GM12878 (cell line): ENCODE results near the gene CACHD1. TPM values are rescaled to one million over a fixed set of nuclear protein-coding genes. Genes with fewer than 3 reads are reported as not detected.

Source experiments
- ATAC-seq: fragments of 200-7000 bp; cut with Tn5 transposase; 3 replicates; pipeline ENCODE4 v1.9.1; 2020; ENCODE audit warnings: mild to moderate bottlenecking, moderate library complexity
- BruUV-seq: library from RNA; stranded (reverse); fragments of 400-500 nt; replicated peaks from 2 replicates; lab custom pipeline; 2021; lab: Mats Ljungman, UMichigan
- CTCF ChIA-PET: fragments of 300-600 bp; sonication (Branson Sonifier 250); formaldehyde crosslinking; extraction: SDS; loops from one replicate; lab custom pipeline; 2021; ENCODE audit warnings: inconsistent platforms; lab: Yijun Ruan, JAX
- POLR2A ChIA-PET: fragments of 350-600 bp; formaldehyde crosslinking; extraction: SDS; loops from one replicate; lab custom pipeline; 2021; ENCODE audit warnings: inconsistent platforms; lab: Charles Lee
- RAD21 ChIA-PET: fragments of 300-600 bp; sonication (Branson Sonifier 250); formaldehyde crosslinking; loops from one replicate; lab custom pipeline; 2023; ENCODE audit warnings: antibody characterized with exemption; ENCODE audit not compliant: unreplicated experiment; lab: Charles Lee
- SMC1A ChIA-PET: fragments of 300-600 bp; sonication (Branson Sonifier 250); formaldehyde crosslinking; loops from one replicate; lab custom pipeline; 2023; ENCODE audit not compliant: unreplicated experiment, uncharacterized antibody; lab: Charles Lee
- DNase-seq: peaks from one replicate; pipeline ENCODE4 v3.0.0-alpha.2; 2011; ENCODE audit warnings: low read depth, low spot score
- FAIRE-seq: peaks from 3 replicates; lab custom pipeline; 2011; peaks lifted over from hg19 to GRCh38; lab: Jason Lieb, UNC
- H2AFZ ChIP-seq: 2 replicates; pipeline ENCODE4 v1.6.0; 2011; ENCODE audit warnings: low read depth, low read length, control low read depth; ENCODE audit not compliant: control insufficient read depth
- H3K27ac ChIP-seq: 2 replicates; pipeline ENCODE4 v1.5.1; 2011; ENCODE audit warnings: control low read depth; ENCODE audit not compliant: control insufficient read depth, insufficient read depth
- H3K27me3 ChIP-seq, 2 experiments: replicated peaks in 1 of 2; 2 replicates each; pipeline versions ENCODE4 v1.6.0 to v1.6.1; 2011; ENCODE audit warnings: low read length in 1 of 2; ENCODE audit not compliant: control insufficient read depth in 2 of 2, insufficient read depth in 2 of 2
- H3K36me3 ChIP-seq, 2 experiments: 2 replicates each; pipeline ENCODE4 v1.5.1; 2011; ENCODE audit warnings: low read length in 1 of 2; ENCODE audit not compliant: control insufficient read depth in 2 of 2, insufficient read depth in 2 of 2
- H3K4me1 ChIP-seq: 2 replicates; pipeline ENCODE4 v1.6.1; 2011; ENCODE audit warnings: mild to moderate bottlenecking, low read length, moderate library complexity, mixed read lengths; ENCODE audit not compliant: control insufficient read depth, insufficient read depth
- H3K4me2 ChIP-seq: 2 replicates; pipeline ENCODE4 v1.6.0; 2011; ENCODE audit warnings: control low read depth; ENCODE audit not compliant: control insufficient read depth, insufficient read depth
- H3K4me3 ChIP-seq: fragments of 200-600 bp; sonication (generic); 2 replicates; pipeline ENCODE4 v1.5.1; 2016
- H3K79me2 ChIP-seq: 2 replicates; pipeline ENCODE4 v1.6.0; 2011; ENCODE audit warnings: low read length; ENCODE audit not compliant: control insufficient read depth, insufficient read depth
- H3K9ac ChIP-seq: 2 replicates; pipeline ENCODE4 v1.8.0; 2011; ENCODE audit warnings: low read length, control low read depth, mixed read lengths; ENCODE audit not compliant: control insufficient read depth, insufficient read depth
- H3K9me3 ChIP-seq: replicated peaks from 3 replicates; pipeline ENCODE4 v1.5.1; 2011; ENCODE audit warnings: mild to moderate bottlenecking, low read length; ENCODE audit not compliant: control insufficient read depth, insufficient read depth
- H4K20me1 ChIP-seq: 2 replicates; pipeline ENCODE4 v1.6.0; 2011; ENCODE audit not compliant: control insufficient read depth, insufficient read depth
- ASH2L ChIP-seq: fragments of 300-600, 200-600 bp; sonication (generic); IDR thresholded peaks from 2 replicates; pipeline ENCODE4 v1.6.1; 2017; ENCODE audit warnings: low read depth, mild to moderate bottlenecking, borderline replicate concordance
- BRCA1 ChIP-seq: IDR thresholded peaks from 2 replicates; pipeline ENCODE4 v1.6.1; 2011; ENCODE audit warnings: low read depth, low read length, improper control_type of control experiment
- FOXK2 ChIP-seq: fragments of 450-650 bp; IDR thresholded peaks from 2 replicates; pipeline ENCODE4 v1.6.1; 2017; ENCODE audit warnings: mild to moderate bottlenecking, moderate library complexity
- NFYB ChIP-seq: IDR thresholded peaks from 2 replicates; pipeline ENCODE4 v1.6.1; 2011; ENCODE audit warnings: low read depth, mild to moderate bottlenecking, low read length, improper control_type of control experiment, moderate library complexity; ENCODE audit not compliant: insufficient read depth
- STAT3 ChIP-seq: IDR thresholded peaks from 2 replicates; pipeline ENCODE4 v1.6.1; 2011; ENCODE audit warnings: low read depth, low read length, improper control_type of control experiment
- SUPT20H ChIP-seq: IDR thresholded peaks from 2 replicates; pipeline ENCODE4 v1.6.1; 2011; ENCODE audit warnings: low read depth, mild to moderate bottlenecking, low read length, moderate library complexity, borderline replicate concordance; ENCODE audit not compliant: control insufficient read depth
- TAF1 ChIP-seq: IDR thresholded peaks from 2 replicates; pipeline ENCODE4 v1.6.1; 2011; ENCODE audit warnings: mild to moderate bottlenecking, low read depth, low read length, borderline replicate concordance
- WGBS: methylation state at CpG from one replicate; pipeline ENCODE4 v1.1.6; 2016; ENCODE audit warnings: low lambda C conversion rate; ENCODE audit not compliant: insufficient replicate concordance, insufficient coverage; ENCODE audit errors: missing lambda C conversion rate; 5-methylcytosine and 5-hydroxymethylcytosine counted together
- in situ Hi-C: fragments of 300-500 bp; cut with MboI; formaldehyde crosslinking; loops from 9 replicates; pipeline ENCODE4 v1.14.3; 2018; ENCODE audit warnings: mixed read lengths
- intact Hi-C: fragments of 100-400 bp; cut with micrococcal nuclease; formaldehyde crosslinking; loops from one replicate; pipeline ENCODE4 v1.14.2; 2022; ENCODE audit not compliant: unreplicated experiment
- polyA plus RNA-seq, 11 experiments: library from polyadenylated mRNA; depleted of rRNA in 4 of 11; unstranded in 6 of 11; stranded (reverse) in 5 of 11; fragments of >200 nt; fragmentation: Nextera tagmentation in 4 of 11; fragmentation: Illumina TruSeq in 1 of 11; extraction: Ambion mirVana in 4 of 11; extraction: Trizol in 1 of 11; gene quantifications; 1 replicate in 1 of 11; 2 replicates in 10 of 11; pipeline versions ENCODE4 v1.2.1 to v1.2.3, GENCODE V29; 2011 to 2016; ENCODE audit warnings: inconsistent platforms in 2 of 11, missing spikeins in 2 of 11, low read depth in 1 of 11
- total RNA-seq, 4 experiments: library from RNA; depleted of rRNA in 3 of 4; stranded (reverse); fragments of >200 nt in 3 of 4; fragmentation: Illumina TruSeq in 1 of 4; extraction: Trizol in 1 of 4; gene quantifications; 2 replicates each; pipeline versions ENCODE4 v1.2.1 to v1.2.3, GENCODE V29; 2013 to 2021
- TF ChIP-seq, protein P1 (sequence below): fragments of 450-650 bp; formaldehyde crosslinking; IDR thresholded peaks from 2 replicates; pipeline ENCODE4 v1.5.0; 2022; ENCODE audit warnings: mild to moderate bottlenecking, missing genetic modification characterization

Gene CACHD1
- total and polyA plus RNA-seq, 10 of the 15 experiments (the other 5 are each of a cell fraction or from before 2014, with no cell fraction given) = 0.03 TPM; not detected in 9

DNA sequence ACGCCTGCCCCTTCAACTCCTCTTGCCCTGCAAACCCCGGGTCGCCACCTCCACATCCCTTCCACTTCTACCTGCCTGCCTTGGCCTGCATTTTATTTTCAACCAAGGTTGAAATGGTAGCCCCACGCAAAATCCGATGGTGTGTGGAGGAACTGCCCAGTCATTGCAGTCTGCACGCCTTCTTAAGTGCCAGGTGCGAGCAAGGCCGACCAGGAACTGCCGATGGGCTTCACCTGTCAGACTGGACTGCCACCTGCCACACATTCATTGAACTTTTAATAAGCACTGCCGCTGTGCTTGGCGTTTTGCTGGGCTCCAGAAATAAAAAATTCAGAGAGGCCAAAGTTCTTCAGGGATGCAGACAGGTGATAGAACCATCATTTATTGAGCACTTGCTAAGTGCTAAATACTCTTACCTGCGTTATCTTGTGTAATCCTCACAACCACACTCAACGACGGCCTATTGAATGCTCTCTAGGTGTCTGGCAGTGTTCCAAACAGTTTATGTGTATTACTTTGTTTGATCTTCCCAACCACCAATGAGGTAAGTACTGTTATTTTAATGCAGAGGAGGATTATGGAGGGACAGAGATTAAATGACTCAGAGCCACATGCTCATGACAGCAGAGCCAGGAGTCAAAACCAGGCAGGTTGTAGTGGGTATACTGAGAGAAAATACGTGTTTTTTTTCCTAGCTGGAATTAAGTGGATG is 36.2 kb downstream of the CACHD1 start:
- Histone ChIP-seq H4K20me1 (no peaks in the 10 kb centered on the region), H3K27ac (no peak overlapping the region), H3K4me3 (no peak overlapping the region), H3K36me3 (no peaks in the 10 kb centered on the region), H3K79me2 (no peaks in the 10 kb centered on the region), H3K9ac (no peak overlapping the region), H3K4me1 (no peaks in the 10 kb centered on the region), H3K4me2 (no peak overlapping the region), H3K27me3 (peaks cover 0 to 5% of the 10 kb centered on the region in 2 experiments), H2AFZ (no peak overlapping the region), H3K9me3 (no peaks in the 10 kb centered on the region)
- ATAC-seq = no peak
- DNase-seq = no peak
- TF ChIP-seq STAT3 (no peak), FOXK2 (no peak), NFYB (no peak), BRCA1 (no peak), ASH2L (no peak), TAF1 (no peak), SUPT20H (no peak)
- TF ChIP-seq, protein P1, sequence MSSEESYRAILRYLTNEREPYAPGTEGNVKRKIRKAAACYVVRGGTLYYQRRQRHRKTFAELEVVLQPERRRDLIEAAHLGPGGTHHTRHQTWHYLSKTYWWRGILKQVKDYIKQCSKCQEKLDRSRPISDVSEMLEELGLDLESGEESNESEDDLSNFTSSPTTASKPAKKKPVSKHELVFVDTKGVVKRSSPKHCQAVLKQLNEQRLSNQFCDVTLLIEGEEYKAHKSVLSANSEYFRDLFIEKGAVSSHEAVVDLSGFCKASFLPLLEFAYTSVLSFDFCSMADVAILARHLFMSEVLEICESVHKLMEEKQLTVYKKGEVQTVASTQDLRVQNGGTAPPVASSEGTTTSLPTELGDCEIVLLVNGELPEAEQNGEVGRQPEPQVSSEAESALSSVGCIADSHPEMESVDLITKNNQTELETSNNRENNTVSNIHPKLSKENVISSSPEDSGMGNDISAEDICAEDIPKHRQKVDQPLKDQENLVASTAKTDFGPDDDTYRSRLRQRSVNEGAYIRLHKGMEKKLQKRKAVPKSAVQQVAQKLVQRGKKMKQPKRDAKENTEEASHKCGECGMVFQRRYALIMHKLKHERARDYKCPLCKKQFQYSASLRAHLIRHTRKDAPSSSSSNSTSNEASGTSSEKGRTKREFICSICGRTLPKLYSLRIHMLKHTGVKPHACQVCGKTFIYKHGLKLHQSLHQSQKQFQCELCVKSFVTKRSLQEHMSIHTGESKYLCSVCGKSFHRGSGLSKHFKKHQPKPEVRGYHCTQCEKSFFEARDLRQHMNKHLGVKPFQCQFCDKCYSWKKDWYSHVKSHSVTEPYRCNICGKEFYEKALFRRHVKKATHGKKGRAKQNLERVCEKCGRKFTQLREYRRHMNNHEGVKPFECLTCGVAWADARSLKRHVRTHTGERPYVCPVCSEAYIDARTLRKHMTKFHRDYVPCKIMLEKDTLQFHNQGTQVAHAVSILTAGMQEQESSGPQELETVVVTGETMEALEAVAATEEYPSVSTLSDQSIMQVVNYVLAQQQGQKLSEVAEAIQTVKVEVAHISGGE (CRISPR knock-in tag) = no peak
- CTCF ChIA-PET = no interaction called here
- RAD21 ChIA-PET = no interaction called here
- no peak for FAIRE-seq
- WGBS = 19% methylated on average over 15 of the region's 15 CpGs
- in situ Hi-C loops (no loop called here), intact Hi-C loops (no loop called here)
- POLR2A ChIA-PET = no interaction called here
- SMC1A ChIA-PET = no interaction called here
- BruUV-seq = no TSS peak
